ENCODE measurements around the gene FAM32A. TPM values are rescaled to one million over a fixed set of nuclear protein-coding genes. Genes with fewer than 3 reads are reported as not detected.

FAM32A gene
- total RNA-seq, 1 experiment from 2014 or later, result 178 TPM

- no peak for DNase-seq (ENCODE audit: low read depth)
Measured at GRCh38 chr19:16202320-16203255, 17.4 kb downstream of the FAM32A start.

GRCh38 chr19:16203256-16204004 lies 18.2 kb downstream of the FAM32A start:
- no peak for DNase-seq (ENCODE audit: low read depth)

GRCh38 chr19:16204005-16204294 lies 18.7 kb downstream of the FAM32A start:
- no peak for DNase-seq (ENCODE audit: low read depth)

- DNase-seq (ENCODE audit: low read depth), result no peak
Measured at GRCh38 chr19:16205205-16206045, 20.2 kb downstream of the FAM32A start.

GRCh38 chr19:16206046-16206605 lies 20.9 kb downstream of the FAM32A start:
- DNase-seq (ENCODE audit: low read depth), result no peak

- no peak for DNase-seq (ENCODE audit: low read depth)
Measured at GRCh38 chr19:16206637-16207036, 21.4 kb downstream of the FAM32A start.

GRCh38 chr19:16207063-16207462 lies 21.9 kb downstream of the FAM32A start:
- no peak for DNase-seq (ENCODE audit: low read depth)

GRCh38 chr19:16207490-16208025 lies 22.3 kb downstream of the FAM32A start:
- no peak for DNase-seq (ENCODE audit: low read depth)

GRCh38 chr19:16208064-16208759 lies 23.0 kb downstream of the FAM32A start:
- DNase-seq (ENCODE audit: low read depth), result no peak

- DNase-seq (ENCODE audit: low read depth), result no peak
Measured at GRCh38 chr19:16208847-16209665, 23.8 kb downstream of the FAM32A start.

- no peak for DNase-seq (ENCODE audit: low read depth)
Measured at GRCh38 chr19:16210168-16210567, 25.0 kb downstream of the FAM32A start.

GRCh38 chr19:16213076-16213475 lies 27.9 kb downstream of the FAM32A start:
- no peak for DNase-seq (ENCODE audit: low read depth)

GRCh38 chr19:16216744-16217670 lies 31.8 kb downstream of the FAM32A start:
- no peak for DNase-seq (ENCODE audit: low read depth)

- no peak for DNase-seq (ENCODE audit: low read depth)
Measured at GRCh38 chr19:16217716-16218451, 32.7 kb downstream of the FAM32A start.

- DNase-seq (ENCODE audit: low read depth), result no peak
Measured at GRCh38 chr19:16218851-16219250, 33.6 kb downstream of the FAM32A start.

- DNase-seq (ENCODE audit: low read depth), result peak; percentile 16
Measured at GRCh38 chr19:16222806-16223205, 37.6 kb downstream of the FAM32A start.

GRCh38 chr19:16223746-16224145 lies 38.5 kb downstream of the FAM32A start:
- no peak for DNase-seq (ENCODE audit: low read depth)
